Upper lobe of left lung (tissue), 4 donors: ENCODE results near the gene SLC35F3.

Source experiments
- POLR2A ChIP-seq, 4 donors: fragments of 450-650 bp; IDR thresholded peaks; one replicate each; pipeline ENCODE4 v1.5.1; 2016 to 2017; ENCODE audit warnings: antibody characterized with exemption in 4 of 4, mild to moderate bottlenecking in 2 of 4
- TF ChIP-seq, protein P1 (sequence below), 6 experiments: fragments of 450-650 bp in 4 of 6; fragments of 200-600 bp in 2 of 6; sonication (generic) in 2 of 6; IDR thresholded peaks; one replicate each; pipeline ENCODE4 v1.5.1; 2016 to 2019; ENCODE audit warnings: antibody characterized with exemption in 6 of 6

DNA sequence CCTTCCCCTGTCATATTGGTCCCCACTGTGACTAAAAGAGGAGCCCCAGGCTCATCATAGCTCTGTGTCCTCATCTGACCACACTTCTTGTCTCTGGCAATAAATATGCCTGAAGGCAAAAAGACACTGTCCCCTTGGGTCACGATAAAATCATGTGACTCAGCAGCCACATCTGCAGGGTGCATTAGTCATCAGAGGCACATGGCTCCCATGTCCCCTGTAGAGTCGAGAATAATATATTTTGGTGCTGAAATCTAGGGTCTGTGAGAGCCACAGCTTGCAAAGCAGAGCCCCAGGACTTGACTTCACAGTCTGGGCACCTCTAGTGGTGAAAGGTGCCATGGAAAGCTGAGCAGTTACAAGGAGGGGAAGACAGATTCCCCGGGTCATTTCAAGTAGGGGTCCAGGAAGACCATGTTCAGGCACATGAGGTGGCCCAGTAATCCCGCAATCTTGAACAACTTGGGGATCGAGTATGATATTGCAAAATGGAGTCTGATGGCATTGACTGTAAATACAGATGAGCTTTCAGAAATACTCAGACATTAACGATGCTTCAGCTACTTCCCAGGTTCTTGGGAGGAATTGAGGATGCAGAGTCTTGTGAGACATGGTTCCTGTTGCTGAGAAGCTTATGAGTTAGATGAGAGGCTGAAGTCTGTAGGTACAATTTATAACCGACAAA, 68.6 kb downstream of the SLC35F3 start:
- TF ChIP-seq POLR2A (IDR thresholded peaks at IDR 0.05) = no peak
- TF ChIP-seq, protein P1, sequence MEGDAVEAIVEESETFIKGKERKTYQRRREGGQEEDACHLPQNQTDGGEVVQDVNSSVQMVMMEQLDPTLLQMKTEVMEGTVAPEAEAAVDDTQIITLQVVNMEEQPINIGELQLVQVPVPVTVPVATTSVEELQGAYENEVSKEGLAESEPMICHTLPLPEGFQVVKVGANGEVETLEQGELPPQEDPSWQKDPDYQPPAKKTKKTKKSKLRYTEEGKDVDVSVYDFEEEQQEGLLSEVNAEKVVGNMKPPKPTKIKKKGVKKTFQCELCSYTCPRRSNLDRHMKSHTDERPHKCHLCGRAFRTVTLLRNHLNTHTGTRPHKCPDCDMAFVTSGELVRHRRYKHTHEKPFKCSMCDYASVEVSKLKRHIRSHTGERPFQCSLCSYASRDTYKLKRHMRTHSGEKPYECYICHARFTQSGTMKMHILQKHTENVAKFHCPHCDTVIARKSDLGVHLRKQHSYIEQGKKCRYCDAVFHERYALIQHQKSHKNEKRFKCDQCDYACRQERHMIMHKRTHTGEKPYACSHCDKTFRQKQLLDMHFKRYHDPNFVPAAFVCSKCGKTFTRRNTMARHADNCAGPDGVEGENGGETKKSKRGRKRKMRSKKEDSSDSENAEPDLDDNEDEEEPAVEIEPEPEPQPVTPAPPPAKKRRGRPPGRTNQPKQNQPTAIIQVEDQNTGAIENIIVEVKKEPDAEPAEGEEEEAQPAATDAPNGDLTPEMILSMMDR (IDR thresholded peaks at IDR 0.05) = no peak
